ENCODE measurements around the gene LHFPL3. TPM values are rescaled to one million over a fixed set of nuclear protein-coding genes. Genes with fewer than 3 reads are reported as not detected.

LHFPL3 gene
- total RNA-seq, 1 experiment from 2014 or later = not detected

DNA sequence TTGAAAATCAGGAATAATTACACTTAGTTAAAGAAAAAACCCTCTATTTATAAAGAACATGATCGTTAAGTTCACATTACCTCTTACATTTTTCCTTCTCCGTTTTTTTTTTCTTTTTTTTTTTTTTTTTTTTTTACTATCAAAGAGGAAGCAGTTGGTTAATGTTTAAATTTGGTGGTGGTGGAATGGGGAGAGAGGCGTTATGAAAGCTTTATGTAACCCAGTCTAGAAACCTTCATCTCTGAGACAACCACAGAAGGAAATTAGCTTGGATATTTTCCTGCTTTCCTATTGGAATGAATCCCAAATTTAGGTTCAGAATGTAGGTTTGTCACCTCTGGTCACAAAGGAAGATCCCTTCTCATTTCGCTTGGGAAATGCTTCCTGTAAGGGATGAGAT is 31.5 kb upstream of the LHFPL3 start:
- Mint-ChIP-seq H3K4me3 (no peak overlapping the region), H3K9me3 (peaks cover 0 to 6% of the 10 kb centered on the region in 2 experiments; a peak in 1 of 5 replicates), H3K36me3 (ENCODE audit: insufficient read depth in 1 of 3, low read depth in 3 of 3) (peaks cover 0 to 8% (median 0%) of the 10 kb centered on the region in 3 experiments; a peak in 2 of 7 replicates), H3K27ac (no peak overlapping the region), H3K27me3 (ENCODE audit: low read depth) (peaks cover 6% of the 10 kb centered on the region), H3K4me1 (peaks cover 0 to 5% of the 10 kb centered on the region in 2 experiments; a peak in 2 of 4 replicates)
- H3K27ac ChIP-seq (ENCODE audit: insufficient read length, low read depth, low read length) = no peak overlapping the region
- no peak overlapping the region for H2BK5ac ChIP-seq (ENCODE audit: insufficient read length, low read length)
- H3K4me2 ChIP-seq (ENCODE audit: insufficient read depth, insufficient read length, low read length) = no peak overlapping the region
- no peaks in the 10 kb centered on the region for H3K27me3 ChIP-seq (ENCODE audit: insufficient read depth, low read length)
- no peak overlapping the region for H3T11ph ChIP-seq (ENCODE audit: low read length)
- no peak overlapping the region for H2BK12ac ChIP-seq (ENCODE audit: insufficient read length, low read depth, low read length)
- H3K18ac ChIP-seq (ENCODE audit: insufficient read length, low read depth, low read length) = no peak overlapping the region
- H2AK5ac ChIP-seq (ENCODE audit: insufficient read length, low read length) = no peak overlapping the region
- H3K9me3 ChIP-seq (ENCODE audit: control insufficient read depth, low read depth, low read length) = no peaks in the 10 kb centered on the region
- no peak overlapping the region for H3K56ac ChIP-seq (ENCODE audit: insufficient read length, low read depth, low read length)
- WGBS (ENCODE audit: extremely low coverage, insufficient read length, low lambda C conversion rate) = no CpG with 5 or more reads among the region's 4 CpGs
- H2BK15ac ChIP-seq (ENCODE audit: low read depth, low read length) = no peak overlapping the region
- H3K23me2 ChIP-seq (ENCODE audit: insufficient read length, low read depth, low read length, poor library complexity, severe bottlenecking) = no peaks in the 10 kb centered on the region
- H3K4me1 ChIP-seq (ENCODE audit: insufficient read depth, low read length) = no peaks in the 10 kb centered on the region
- H2BK120ac ChIP-seq (ENCODE audit: low read depth, low read length, poor library complexity, severe bottlenecking) = no peak overlapping the region
- DNase-seq = no peak
- no peak overlapping the region for H2AFZ ChIP-seq (ENCODE audit: low read length)
- no peak overlapping the region for H4K8ac ChIP-seq (replicated peaks; ENCODE audit: insufficient read length, low read depth, low read length)
- TF ChIP-seq, protein P1, sequence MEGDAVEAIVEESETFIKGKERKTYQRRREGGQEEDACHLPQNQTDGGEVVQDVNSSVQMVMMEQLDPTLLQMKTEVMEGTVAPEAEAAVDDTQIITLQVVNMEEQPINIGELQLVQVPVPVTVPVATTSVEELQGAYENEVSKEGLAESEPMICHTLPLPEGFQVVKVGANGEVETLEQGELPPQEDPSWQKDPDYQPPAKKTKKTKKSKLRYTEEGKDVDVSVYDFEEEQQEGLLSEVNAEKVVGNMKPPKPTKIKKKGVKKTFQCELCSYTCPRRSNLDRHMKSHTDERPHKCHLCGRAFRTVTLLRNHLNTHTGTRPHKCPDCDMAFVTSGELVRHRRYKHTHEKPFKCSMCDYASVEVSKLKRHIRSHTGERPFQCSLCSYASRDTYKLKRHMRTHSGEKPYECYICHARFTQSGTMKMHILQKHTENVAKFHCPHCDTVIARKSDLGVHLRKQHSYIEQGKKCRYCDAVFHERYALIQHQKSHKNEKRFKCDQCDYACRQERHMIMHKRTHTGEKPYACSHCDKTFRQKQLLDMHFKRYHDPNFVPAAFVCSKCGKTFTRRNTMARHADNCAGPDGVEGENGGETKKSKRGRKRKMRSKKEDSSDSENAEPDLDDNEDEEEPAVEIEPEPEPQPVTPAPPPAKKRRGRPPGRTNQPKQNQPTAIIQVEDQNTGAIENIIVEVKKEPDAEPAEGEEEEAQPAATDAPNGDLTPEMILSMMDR (conservative IDR thresholded peaks at IDR 0.05) = no peak
- H3K14ac ChIP-seq (ENCODE audit: insufficient read depth, low read length) = no peak overlapping the region
- no peak overlapping the region for H4K91ac ChIP-seq (ENCODE audit: insufficient read length, low read depth, low read length)
- H3K79me2 ChIP-seq (ENCODE audit: insufficient read depth, low read length) = no peaks in the 10 kb centered on the region
- H2BK20ac ChIP-seq (ENCODE audit: low read depth, low read length, poor library complexity, severe bottlenecking) = no peak overlapping the region
- no peak overlapping the region for H4K5ac ChIP-seq (ENCODE audit: insufficient read length, low read depth, low read length)
- no peak overlapping the region for H3K9ac ChIP-seq (ENCODE audit: extremely low read depth, insufficient read length, low read length)
- H3K23ac ChIP-seq (ENCODE audit: insufficient read length, low read depth, low read length) = no peak overlapping the region
- H4K20me1 ChIP-seq (ENCODE audit: control insufficient read depth, insufficient read depth, insufficient read length) = no peaks in the 10 kb centered on the region
- no peak overlapping the region for H3K4ac ChIP-seq (ENCODE audit: low read depth, low read length)
- no peaks in the 10 kb centered on the region for H3K79me1 ChIP-seq (ENCODE audit: insufficient read depth, low read depth, low read length, poor library complexity, severe bottlenecking)
